HepG2 (cell line): ENCODE data around the gene EHD1. TPM values are rescaled to one million over a fixed set of nuclear protein-coding genes. Genes with fewer than 3 reads are reported as not detected.
A peak's percentile ranks its signal among the peaks of the same experiment; 100 is the strongest.

Experiments
- BCL6 ChIP-seq: IDR thresholded peaks from 2 replicates; pipeline ENCODE4 v1.6.1; 2016; ENCODE audit warnings: missing genetic modification reagents, missing compliant biosample characterization
- BORCS8-MEF2B ChIP-seq: sonication (generic); formaldehyde crosslinking; IDR thresholded peaks from 2 replicates; pipeline ENCODE4 v1.8.0; 2022; ENCODE audit warnings: mild to moderate bottlenecking, missing genetic modification reagents
- CEBPB ChIP-seq: IDR thresholded peaks from 2 replicates; pipeline ENCODE4 v1.6.1; 2011; ENCODE audit warnings: low read depth, low read length, improper control_type of control experiment, borderline replicate concordance
- ELF1 ChIP-seq: sonication (generic); formaldehyde crosslinking; IDR thresholded peaks from 2 replicates; pipeline ENCODE4 v1.4.0; 2020; ENCODE audit warnings: missing genetic modification reagents
- FOXP1 ChIP-seq, 2 experiments: fragments of 450-650 bp in 1 of 2; IDR thresholded peaks; 2 replicates each; pipeline ENCODE4 v1.6.1; 2017 to 2018; ENCODE audit warnings: antibody characterized with exemption in 1 of 2
- HDAC6 ChIP-seq: fragments of 200-600 bp; sonication (generic); IDR thresholded peaks from 2 replicates; pipeline ENCODE4 v1.7.0; 2017; ENCODE audit warnings: mild to moderate bottlenecking, antibody characterized with exemption, low read length, low read depth
- MZF1 ChIP-seq: sonication (generic); formaldehyde crosslinking; IDR thresholded peaks from 2 replicates; pipeline ENCODE4 v1.8.1; 2023; ENCODE audit warnings: mild to moderate bottlenecking, missing genetic modification reagents, borderline replicate concordance
- NAIF1 ChIP-seq: sonication (generic); formaldehyde crosslinking; IDR thresholded peaks from 2 replicates; pipeline ENCODE4 v1.5.0; 2020; ENCODE audit warnings: mild to moderate bottlenecking, missing genetic modification reagents, borderline replicate concordance
- PHF20 ChIP-seq: sonication (generic); formaldehyde crosslinking; IDR thresholded peaks from 2 replicates; pipeline ENCODE4 v1.5.0; 2020; ENCODE audit warnings: mild to moderate bottlenecking, missing genetic modification reagents
- PPARG ChIP-seq: conservative IDR thresholded peaks from 2 replicates; pipeline ENCODE4 v1.6.1; 2016; ENCODE audit warnings: missing biosample characterization, missing genetic modification reagents
- TAF1 ChIP-seq: sonication (generic); formaldehyde crosslinking; IDR thresholded peaks from 2 replicates; pipeline ENCODE4 v1.4.0; 2020; ENCODE audit warnings: missing genetic modification reagents
- TCF12 ChIP-seq, 2 experiments: fragments of 450-650 bp in 1 of 2; sonication (generic) in 1 of 2; formaldehyde crosslinking in 1 of 2; IDR thresholded peaks; 2 replicates each; pipeline versions ENCODE4 v1.6.1 to v1.8.0; 2017 to 2022; ENCODE audit warnings: antibody characterized with exemption in 1 of 2, mild to moderate bottlenecking in 1 of 2, missing genetic modification reagents in 1 of 2, moderate library complexity in 1 of 2
- ZBTB7B ChIP-seq: sonication (generic); formaldehyde crosslinking; IDR thresholded peaks from 2 replicates; pipeline ENCODE4 v1.4.0; 2020; ENCODE audit warnings: missing genetic modification reagents
- ZEB1 ChIP-seq: IDR thresholded peaks from 2 replicates; pipeline ENCODE4 v1.6.1; 2012; ENCODE audit warnings: mild to moderate bottlenecking, low read depth, inconsistent platforms; ENCODE audit not compliant: insufficient replicate concordance
- ZFP36 ChIP-seq: fragments of 150-350 bp; IDR thresholded peaks from 2 replicates; pipeline ENCODE4 v1.6.1; 2018; ENCODE audit warnings: borderline replicate concordance, low read length, low read depth; ENCODE audit not compliant: partially characterized antibody
- ZKSCAN5 ChIP-seq: sonication (generic); formaldehyde crosslinking; IDR thresholded peaks from 2 replicates; pipeline ENCODE4 v1.5.1; 2020; ENCODE audit warnings: mild to moderate bottlenecking, missing genetic modification reagents
- ZNF138 ChIP-seq: sonication (generic); formaldehyde crosslinking; IDR thresholded peaks from 2 replicates; pipeline ENCODE4 v1.5.0; 2020; ENCODE audit warnings: mild to moderate bottlenecking, low read depth, missing genetic modification reagents
- ZNF143 ChIP-seq: sonication (generic); formaldehyde crosslinking; IDR thresholded peaks from 2 replicates; pipeline ENCODE4 v1.4.0; 2020; ENCODE audit warnings: missing genetic modification reagents
- ZNF256 ChIP-seq: sonication (generic); formaldehyde crosslinking; conservative IDR thresholded peaks from 2 replicates; pipeline ENCODE4 v1.4.0; 2020; ENCODE audit warnings: missing genetic modification reagents
- ZNF33B ChIP-seq: sonication (generic); formaldehyde crosslinking; IDR thresholded peaks from 2 replicates; pipeline ENCODE4 v1.5.1; 2020; ENCODE audit warnings: mild to moderate bottlenecking, missing genetic modification reagents
- ZNF543 ChIP-seq: sonication (generic); formaldehyde crosslinking; IDR thresholded peaks from 2 replicates; pipeline ENCODE4 v1.4.0; 2020; ENCODE audit warnings: mild to moderate bottlenecking, missing genetic modification reagents
- ZNF547 ChIP-seq: sonication (generic); formaldehyde crosslinking; IDR thresholded peaks from 2 replicates; pipeline ENCODE4 v1.5.1; 2020; ENCODE audit warnings: mild to moderate bottlenecking, missing genetic modification reagents
- ZNF792 ChIP-seq: IDR thresholded peaks from 2 replicates; pipeline ENCODE4 v1.6.1; 2016
- polyA plus RNA-seq, 8 experiments: library from polyadenylated mRNA; depleted of rRNA in 3 of 8; stranded (reverse) in 7 of 8; unstranded in 1 of 8; fragments of >200 nt; fragmentation: Illumina TruSeq in 4 of 8; extraction: Trizol in 4 of 8; gene quantifications; 2 replicates each; pipeline versions ENCODE4 v1.2.1 to v1.2.3, GENCODE V29; 2011 to 2016; ENCODE audit warnings: low read depth in 4 of 8, missing spikeins in 1 of 8, mixed read lengths in 1 of 8; ENCODE audit not compliant: insufficient read depth in 1 of 8
- total RNA-seq, 5 experiments: library from RNA; depleted of rRNA; stranded (reverse); fragments of >200 nt; fragmentation: Illumina TruSeq; extraction: Trizol; gene quantifications; 2 replicates each; pipeline ENCODE4 v1.2.3, GENCODE V29; 2016; ENCODE audit warnings: low read depth in 1 of 5
- TF ChIP-seq, protein P1 (sequence below), 2 experiments: sonication (generic) in 1 of 2; formaldehyde crosslinking in 1 of 2; IDR thresholded peaks; 2 replicates each; pipeline versions ENCODE4 v1.6.1 to v1.9.0; 2014 to 2022; ENCODE audit warnings: antibody characterized with exemption in 1 of 2, borderline replicate concordance in 1 of 2, inconsistent platforms in 1 of 2, low read depth in 1 of 2, missing genetic modification reagents in 1 of 2

Gene EHD1
- total and polyA plus RNA-seq, 2 of the 13 experiments (the other 11 are each of a cell fraction or from before 2014, with no cell fraction given), result 23.6 to 26.6 TPM

GRCh38 chr11:64893194-64894069 is 15.0 kb upstream of the EHD1 start (continued):
- TF ChIP-seq PHF20 (peak; percentile 26; the same call in 1 of the 2 replicates), ZFP36 (no peak), ELF1 (CRISPR knock-in tag) (peak; percentile 91), ZNF143 (peak; percentile 44; the same call in 1 of the 2 replicates), HDAC6 (no peak), ZNF543 (CRISPR knock-in tag) (peak; percentile 74), ZBTB7B (CRISPR knock-in tag) (peak; percentile 67; the same call in 1 of the 2 replicates), PPARG (CRISPR knock-in tag) (peak; percentile 71), TAF1 (CRISPR knock-in tag) (peak; percentile 92), MZF1 (CRISPR knock-in tag) (no peak), FOXP1 (IDR thresholded peaks at IDR 0.05) (no peak), FOXP1 (CRISPR knock-in tag; IDR thresholded peaks at IDR 0.05) (peak; percentile 41), ZKSCAN5 (peak; percentile 14; the same call in 1 of the 2 replicates), CEBPB (no peak), ZNF792 (CRISPR knock-in tag) (peak; percentile 86), ZNF33B (CRISPR knock-in tag) (0 out of 2 replicates have a peak, but pooled peaks have one; percentile 33), ZEB1 (peak; percentile 90), ZNF547 (CRISPR knock-in tag) (0 out of 2 replicates have a peak, but pooled peaks have one; percentile 45), TCF12 (IDR thresholded peaks at IDR 0.05) (no peak), TCF12 (CRISPR knock-in tag; IDR thresholded peaks at IDR 0.05) (no peak; the same call in 1 of the 2 replicates), ZNF256 (CRISPR knock-in tag) (0 out of 2 replicates have a peak, but pooled peaks have one; percentile 7), NAIF1 (CRISPR knock-in tag) (peak; percentile 80), BCL6 (CRISPR knock-in tag) (peak; percentile 57; the same call in 1 of the 2 replicates), ZNF138 (CRISPR knock-in tag) (peak; percentile 49; the same call in 1 of the 2 replicates), BORCS8-MEF2B (no peak)
- TF ChIP-seq, protein P1, sequence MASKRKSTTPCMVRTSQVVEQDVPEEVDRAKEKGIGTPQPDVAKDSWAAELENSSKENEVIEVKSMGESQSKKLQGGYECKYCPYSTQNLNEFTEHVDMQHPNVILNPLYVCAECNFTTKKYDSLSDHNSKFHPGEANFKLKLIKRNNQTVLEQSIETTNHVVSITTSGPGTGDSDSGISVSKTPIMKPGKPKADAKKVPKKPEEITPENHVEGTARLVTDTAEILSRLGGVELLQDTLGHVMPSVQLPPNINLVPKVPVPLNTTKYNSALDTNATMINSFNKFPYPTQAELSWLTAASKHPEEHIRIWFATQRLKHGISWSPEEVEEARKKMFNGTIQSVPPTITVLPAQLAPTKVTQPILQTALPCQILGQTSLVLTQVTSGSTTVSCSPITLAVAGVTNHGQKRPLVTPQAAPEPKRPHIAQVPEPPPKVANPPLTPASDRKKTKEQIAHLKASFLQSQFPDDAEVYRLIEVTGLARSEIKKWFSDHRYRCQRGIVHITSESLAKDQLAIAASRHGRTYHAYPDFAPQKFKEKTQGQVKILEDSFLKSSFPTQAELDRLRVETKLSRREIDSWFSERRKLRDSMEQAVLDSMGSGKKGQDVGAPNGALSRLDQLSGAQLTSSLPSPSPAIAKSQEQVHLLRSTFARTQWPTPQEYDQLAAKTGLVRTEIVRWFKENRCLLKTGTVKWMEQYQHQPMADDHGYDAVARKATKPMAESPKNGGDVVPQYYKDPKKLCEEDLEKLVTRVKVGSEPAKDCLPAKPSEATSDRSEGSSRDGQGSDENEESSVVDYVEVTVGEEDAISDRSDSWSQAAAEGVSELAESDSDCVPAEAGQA (IDR thresholded peaks at IDR 0.05; ENCODE audit: low read depth), result no peak
- TF ChIP-seq, protein P1 (CRISPR knock-in tag; IDR thresholded peaks at IDR 0.05; ENCODE audit: borderline replicate concordance), result no peak
